HepG2 (cell line): ENCODE measurements around the gene STAT5A. TPM values are rescaled to one million over a fixed set of nuclear protein-coding genes. Genes with fewer than 3 reads are reported as not detected.

Source experiments
- ARID4A ChIP-seq: sonication (generic); formaldehyde crosslinking; IDR thresholded peaks from 2 replicates; pipeline ENCODE4 v1.5.0; 2020; ENCODE audit warnings: mild to moderate bottlenecking, missing genetic modification reagents, borderline replicate concordance
- BATF2 ChIP-seq: sonication (generic); formaldehyde crosslinking; IDR thresholded peaks from 2 replicates; pipeline ENCODE4 v1.8.0; 2022; ENCODE audit warnings: mild to moderate bottlenecking, missing genetic modification reagents, moderate library complexity
- DR1 ChIP-seq: sonication (generic); formaldehyde crosslinking; IDR thresholded peaks from 2 replicates; pipeline ENCODE4 v1.8.0; 2021; ENCODE audit warnings: mild to moderate bottlenecking, missing genetic modification reagents, inconsistent platforms
- MEIS2 ChIP-seq: sonication (generic); formaldehyde crosslinking; IDR thresholded peaks from 2 replicates; pipeline ENCODE4 v1.9.0; 2021; ENCODE audit warnings: mild to moderate bottlenecking, missing genetic modification reagents
- ZBED4 ChIP-seq: sonication (generic); formaldehyde crosslinking; IDR thresholded peaks from 2 replicates; pipeline ENCODE4 v1.4.0; 2020; ENCODE audit warnings: missing genetic modification reagents, borderline replicate concordance
- ZBTB44 ChIP-seq: sonication (generic); formaldehyde crosslinking; IDR thresholded peaks from 2 replicates; pipeline ENCODE4 v1.4.0; 2020; ENCODE audit warnings: missing genetic modification reagents
- ZBTB46 ChIP-seq: sonication (generic); formaldehyde crosslinking; IDR thresholded peaks from 2 replicates; pipeline ENCODE4 v1.4.0; 2020; ENCODE audit warnings: mild to moderate bottlenecking, missing genetic modification reagents, borderline replicate concordance
- ZNF234 ChIP-seq: sonication (generic); formaldehyde crosslinking; conservative IDR thresholded peaks from 2 replicates; pipeline ENCODE4 v1.5.1; 2020; ENCODE audit warnings: mild to moderate bottlenecking, missing genetic modification reagents
- ZNF235 ChIP-seq: sonication (generic); formaldehyde crosslinking; IDR thresholded peaks from 2 replicates; pipeline ENCODE4 v1.8.1; 2023; ENCODE audit warnings: mild to moderate bottlenecking, missing genetic modification reagents, borderline replicate concordance
- ZNF451 ChIP-seq: sonication (generic); formaldehyde crosslinking; IDR thresholded peaks from 2 replicates; pipeline ENCODE4 v1.5.0; 2020; ENCODE audit warnings: mild to moderate bottlenecking, missing genetic modification reagents
- ZNF563 ChIP-seq: sonication (generic); formaldehyde crosslinking; IDR thresholded peaks from 2 replicates; pipeline ENCODE4 v1.8.0; 2022; ENCODE audit warnings: mild to moderate bottlenecking, moderate library complexity, missing genetic modification reagents
- ZNF709 ChIP-seq: sonication (generic); formaldehyde crosslinking; IDR thresholded peaks from 2 replicates; pipeline ENCODE4 v1.5.0; 2020; ENCODE audit warnings: mild to moderate bottlenecking, missing genetic modification reagents
- ZNF841 ChIP-seq: sonication (generic); formaldehyde crosslinking; IDR thresholded peaks from 2 replicates; pipeline ENCODE4 v1.8.1; 2023; ENCODE audit warnings: missing genetic modification reagents, borderline replicate concordance
- ZSCAN31 ChIP-seq: sonication (generic); formaldehyde crosslinking; IDR thresholded peaks from 2 replicates; pipeline ENCODE4 v1.5.0; 2020; ENCODE audit warnings: low read depth, mild to moderate bottlenecking, missing genetic modification reagents
- polyA plus RNA-seq, 8 experiments: library from polyadenylated mRNA; depleted of rRNA in 3 of 8; stranded (reverse) in 7 of 8; unstranded in 1 of 8; fragments of >200 nt; fragmentation: Illumina TruSeq in 4 of 8; extraction: Trizol in 4 of 8; gene quantifications; 2 replicates each; pipeline versions ENCODE4 v1.2.1 to v1.2.3, GENCODE V29; 2011 to 2016; ENCODE audit warnings: low read depth in 4 of 8, missing spikeins in 1 of 8, mixed read lengths in 1 of 8; ENCODE audit not compliant: insufficient read depth in 1 of 8
- total RNA-seq, 5 experiments: library from RNA; depleted of rRNA; stranded (reverse); fragments of >200 nt; fragmentation: Illumina TruSeq; extraction: Trizol; gene quantifications; 2 replicates each; pipeline ENCODE4 v1.2.3, GENCODE V29; 2016; ENCODE audit warnings: low read depth in 1 of 5

Gene STAT5A
- total and polyA plus RNA-seq, 2 of the 13 experiments (the other 11 are each of a cell fraction or from before 2014, with no cell fraction given): 1.4 to 4.1 TPM

- peak; percentile 29; the same call in 1 of the 2 replicates for TF ChIP-seq ZBED4 (CRISPR knock-in tag)
- 0 out of 2 replicates have a peak, but pooled peaks have one; percentile 62 for TF ChIP-seq MEIS2 (CRISPR knock-in tag)
- peak; percentile 40; the same call in 1 of the 2 replicates for TF ChIP-seq ARID4A (CRISPR knock-in tag)
- TF ChIP-seq ZBTB46 (CRISPR knock-in tag): 0 out of 2 replicates have a peak, but pooled peaks have one; percentile 32
- peak; percentile 66; the same call in 1 of the 2 replicates for TF ChIP-seq ZNF563 (CRISPR knock-in tag)
- TF ChIP-seq DR1: no peak
- peak; percentile 2; the same call in 1 of the 2 replicates for TF ChIP-seq ZNF709 (CRISPR knock-in tag)
- TF ChIP-seq BATF2: peak; percentile 31; the same call in 1 of the 2 replicates
- TF ChIP-seq ZNF235 (CRISPR knock-in tag): 0 out of 2 replicates have a peak, but pooled peaks have one; percentile 21
- peak; percentile 66; the same call in 1 of the 2 replicates for TF ChIP-seq ZNF451 (CRISPR knock-in tag)
- 0 out of 2 replicates have a peak, but pooled peaks have one; percentile 47 for TF ChIP-seq ZNF841
- TF ChIP-seq ZNF234 (CRISPR knock-in tag): 0 out of 2 replicates have a peak, but pooled peaks have one; percentile 56
- TF ChIP-seq ZBTB44 (CRISPR knock-in tag): no peak
- TF ChIP-seq ZSCAN31 (CRISPR knock-in tag): peak; percentile 41; the same call in 1 of the 2 replicates
Observed at GRCh38 chr17:42287977-42288802, at the start of gene STAT5A (continued).
